ENCODE measurements around the gene CYP3A5. TPM values are rescaled to one million over a fixed set of nuclear protein-coding genes. Genes with fewer than 3 reads are reported as not detected.

CYP3A5 gene
- total RNA-seq, 1 experiment from 2014 or later, result not detected

- Histone ChIP-seq H3K23ac (ENCODE audit: insufficient read length, low read depth, low read length) (no peak overlapping the region), H2AK5ac (ENCODE audit: insufficient read length, low read length) (no peak overlapping the region), H2AFZ (ENCODE audit: low read length) (no peak overlapping the region), H3K9me3 (ENCODE audit: control insufficient read depth, low read depth, low read length) (no peaks in the 10 kb centered on the region), H4K8ac (replicated peaks; ENCODE audit: insufficient read length, low read depth, low read length) (no peak overlapping the region), H2BK12ac (ENCODE audit: insufficient read length, low read depth, low read length) (no peak overlapping the region), H4K5ac (ENCODE audit: insufficient read length, low read depth, low read length) (no peak overlapping the region), H2BK20ac (ENCODE audit: low read depth, low read length, poor library complexity, severe bottlenecking) (no peak overlapping the region), H3K27me3 (ENCODE audit: insufficient read depth, low read length) (no peaks in the 10 kb centered on the region), H3K4me2 (ENCODE audit: insufficient read depth, insufficient read length, low read length) (no peak overlapping the region), H3K14ac (ENCODE audit: insufficient read depth, low read length) (no peak overlapping the region), H3T11ph (ENCODE audit: low read length) (no peak overlapping the region), H3K18ac (ENCODE audit: insufficient read length, low read depth, low read length) (no peak overlapping the region), H4K91ac (ENCODE audit: insufficient read length, low read depth, low read length) (no peak overlapping the region), H3K9ac (ENCODE audit: extremely low read depth, insufficient read length, low read length) (no peak overlapping the region), H2BK120ac (ENCODE audit: low read depth, low read length, poor library complexity, severe bottlenecking) (no peak overlapping the region), H3K27ac (ENCODE audit: insufficient read length, low read depth, low read length) (no peak overlapping the region), H3K4me1 (ENCODE audit: insufficient read depth, low read length) (no peaks in the 10 kb centered on the region), H4K20me1 (ENCODE audit: control insufficient read depth, insufficient read depth, insufficient read length) (no peaks in the 10 kb centered on the region), H3K79me2 (ENCODE audit: insufficient read depth, low read length) (no peaks in the 10 kb centered on the region), H3K23me2 (ENCODE audit: insufficient read length, low read depth, low read length, poor library complexity, severe bottlenecking) (no peaks in the 10 kb centered on the region), H2BK5ac (ENCODE audit: insufficient read length, low read length) (no peak overlapping the region), H3K79me1 (ENCODE audit: insufficient read depth, low read depth, low read length, poor library complexity, severe bottlenecking) (peaks cover 3% of the 10 kb centered on the region), H3K4ac (ENCODE audit: low read depth, low read length) (no peak overlapping the region), H2BK15ac (ENCODE audit: low read depth, low read length) (no peak overlapping the region), H3K56ac (ENCODE audit: insufficient read length, low read depth, low read length) (no peak overlapping the region)
- TF ChIP-seq CTCF (conservative IDR thresholded peaks at IDR 0.05), result no peak
- Mint-ChIP-seq H3K36me3 (ENCODE audit: insufficient read depth in 1 of 3, low read depth in 3 of 3) (peaks cover 68 to 95% (median 89%) of the 10 kb centered on the region in 3 experiments), H3K9me3 (no peaks in the 10 kb centered on the region), H3K4me3 (no peak overlapping the region), H3K4me1 (peaks cover 6% of the 10 kb centered on the region in 2 experiments), H3K27ac (no peak overlapping the region), H3K27me3 (ENCODE audit: low read depth) (no peaks in the 10 kb centered on the region)
- no peak for DNase-seq
- no CpG with 5 or more reads among the region's 10 CpGs for WGBS (ENCODE audit: extremely low coverage, insufficient read length, low lambda C conversion rate)
Observed at GRCh38 chr7:99622596-99622995, 57.2 kb downstream of the CYP3A5 start.
